Adrenal gland (tissue), 5 donors: ENCODE data around the gene NUBP2.

ENCODE experiments used
- CTCF ChIP-seq, 6 experiments: fragments of 450-650 bp in 4 of 6; fragments of 200-600 bp in 2 of 6; sonication (generic) in 1 of 6; IDR thresholded peaks; 1 replicate in 5 of 6; 2 replicates in 1 of 6; pipeline versions ENCODE4 v1.5.1 to v1.8.0; 2016 to 2021; ENCODE audit warnings: antibody characterized with exemption in 6 of 6, mild to moderate bottlenecking in 2 of 6, moderate library complexity in 1 of 6
- POLR2A ChIP-seq, 2 donors: fragments of 450-650 bp; IDR thresholded peaks; one replicate each; pipeline ENCODE4 v1.6.1; 2017; ENCODE audit warnings: antibody characterized with exemption in 2 of 2, mild to moderate bottlenecking in 2 of 2, moderate library complexity in 1 of 2
- donor health status: DM: no; HTN: no; CAD: no.

GRCh38 chr16:1809281-1809801 is 26.6 kb downstream of the NUBP2 start:
- no peak for TF ChIP-seq CTCF (IDR thresholded peaks at IDR 0.05)
- TF ChIP-seq POLR2A (IDR thresholded peaks at IDR 0.05) = no peak
